Sigmoid colon (tissue), 4 donors: Measurements from ENCODE around the gene RAB12.

ENCODE experiments used
- EP300 ChIP-seq, 4 donors: sonication (generic); formaldehyde crosslinking; IDR thresholded peaks; one replicate each; pipeline ENCODE4 v1.6.1; 2017; ENCODE audit warnings: antibody characterized with exemption in 4 of 4
- POLR2A ChIP-seq, 2 donors: fragments of 450-650 bp; IDR thresholded peaks; one replicate each; pipeline ENCODE4 v1.6.1; 2016; ENCODE audit warnings: antibody characterized with exemption in 2 of 2, mild to moderate bottlenecking in 2 of 2, moderate library complexity in 2 of 2
- POLR2AphosphoS5 ChIP-seq, 4 donors: sonication (generic); formaldehyde crosslinking; IDR thresholded peaks; one replicate each; pipeline ENCODE4 v1.6.1; 2017; ENCODE audit warnings: antibody characterized with exemption in 4 of 4
- TF ChIP-seq, protein P1 (sequence below), 4 experiments: fragments of 450-650 bp in 3 of 4; fragments of 200-600 bp in 1 of 4; IDR thresholded peaks; one replicate each; pipeline ENCODE4 v1.5.1; 2016 to 2019; ENCODE audit warnings: antibody characterized with exemption in 4 of 4, mild to moderate bottlenecking in 3 of 4, moderate library complexity in 2 of 4

DNA sequence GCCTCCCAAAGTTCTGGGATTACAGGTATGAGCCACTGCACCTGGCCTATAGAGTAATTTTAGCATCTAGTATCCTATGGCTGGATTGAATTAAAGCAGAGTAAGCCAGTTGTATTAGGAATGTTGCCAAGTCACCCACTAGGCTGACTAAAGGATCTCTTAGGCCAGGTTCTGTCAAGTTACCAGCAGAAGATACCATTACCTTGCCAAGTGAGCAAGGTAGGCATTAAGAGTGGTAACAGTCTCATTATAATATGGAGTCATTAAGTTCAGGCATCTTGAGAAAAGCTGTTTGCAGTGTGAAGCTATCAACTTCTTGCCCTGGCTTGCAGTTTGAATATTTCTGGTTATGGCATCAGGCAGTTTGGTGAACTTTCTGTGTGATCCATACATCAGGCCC lies 59.1 kb downstream of the RAB12 start:
- TF ChIP-seq POLR2A (IDR thresholded peaks at IDR 0.05) (no peak), POLR2AphosphoS5 (IDR thresholded peaks at IDR 0.05) (no peak), EP300 (IDR thresholded peaks at IDR 0.05) (no peak)
- TF ChIP-seq, protein P1, sequence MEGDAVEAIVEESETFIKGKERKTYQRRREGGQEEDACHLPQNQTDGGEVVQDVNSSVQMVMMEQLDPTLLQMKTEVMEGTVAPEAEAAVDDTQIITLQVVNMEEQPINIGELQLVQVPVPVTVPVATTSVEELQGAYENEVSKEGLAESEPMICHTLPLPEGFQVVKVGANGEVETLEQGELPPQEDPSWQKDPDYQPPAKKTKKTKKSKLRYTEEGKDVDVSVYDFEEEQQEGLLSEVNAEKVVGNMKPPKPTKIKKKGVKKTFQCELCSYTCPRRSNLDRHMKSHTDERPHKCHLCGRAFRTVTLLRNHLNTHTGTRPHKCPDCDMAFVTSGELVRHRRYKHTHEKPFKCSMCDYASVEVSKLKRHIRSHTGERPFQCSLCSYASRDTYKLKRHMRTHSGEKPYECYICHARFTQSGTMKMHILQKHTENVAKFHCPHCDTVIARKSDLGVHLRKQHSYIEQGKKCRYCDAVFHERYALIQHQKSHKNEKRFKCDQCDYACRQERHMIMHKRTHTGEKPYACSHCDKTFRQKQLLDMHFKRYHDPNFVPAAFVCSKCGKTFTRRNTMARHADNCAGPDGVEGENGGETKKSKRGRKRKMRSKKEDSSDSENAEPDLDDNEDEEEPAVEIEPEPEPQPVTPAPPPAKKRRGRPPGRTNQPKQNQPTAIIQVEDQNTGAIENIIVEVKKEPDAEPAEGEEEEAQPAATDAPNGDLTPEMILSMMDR (IDR thresholded peaks at IDR 0.05), result no peak
